ENCODE results near the gene SMPD2.

The SMPD2 gene

DNA sequence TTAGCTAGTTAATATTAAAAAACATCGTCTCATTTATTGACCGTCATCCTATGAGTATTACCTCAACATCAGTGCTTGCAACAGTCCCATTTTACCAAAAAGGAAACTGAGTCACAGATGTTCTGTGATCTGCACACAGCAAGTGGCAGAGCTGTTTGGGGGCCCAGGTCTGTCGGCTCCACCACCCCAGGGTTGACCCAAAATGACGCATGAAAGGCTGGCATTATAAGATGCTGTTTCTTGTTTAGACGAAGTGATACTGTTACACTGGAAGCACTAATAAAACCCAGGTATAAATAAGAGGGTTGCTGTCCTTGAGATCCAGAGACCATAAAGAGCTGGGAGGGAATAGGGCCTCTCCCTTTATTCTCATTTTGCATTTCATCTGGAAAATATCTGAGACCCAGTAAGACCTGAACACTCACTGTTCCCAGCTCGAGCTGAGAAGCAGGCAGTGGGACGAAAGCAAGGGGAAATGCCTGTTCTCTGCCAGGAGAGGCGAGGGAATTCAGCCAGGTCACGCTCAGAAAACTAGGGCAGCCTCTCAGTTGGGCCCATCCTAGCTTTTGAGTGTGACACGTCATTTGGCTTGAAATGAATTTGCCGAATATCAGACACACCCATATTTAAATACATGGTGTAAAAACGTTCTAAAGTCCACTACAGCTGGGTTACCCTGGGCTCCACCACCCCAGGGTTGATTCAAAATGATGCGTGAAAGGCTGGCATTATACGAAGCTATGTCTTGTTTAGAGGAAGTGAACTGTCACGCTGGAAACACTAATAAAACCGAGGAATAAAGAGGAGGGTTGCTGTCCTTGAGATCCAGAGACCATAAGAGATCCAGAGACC lies 16.4 kb downstream of the SMPD2 start:
- TF ChIP-seq ZFP3 (CRISPR knock-in tag; IDR thresholded peaks at IDR 0.05) (no peak), RARB (CRISPR knock-in tag; IDR thresholded peaks at IDR 0.05) (no peak), SNAI2 (CRISPR knock-in tag; IDR thresholded peaks at IDR 0.05) (no peak), ESRRG (CRISPR knock-in tag; IDR thresholded peaks at IDR 0.05) (no peak), ZC3H10 (CRISPR knock-in tag; IDR thresholded peaks at IDR 0.05) (no peak), ZNF70 (CRISPR knock-in tag; IDR thresholded peaks at IDR 0.05) (no peak)
- TF ChIP-seq, protein P1, sequence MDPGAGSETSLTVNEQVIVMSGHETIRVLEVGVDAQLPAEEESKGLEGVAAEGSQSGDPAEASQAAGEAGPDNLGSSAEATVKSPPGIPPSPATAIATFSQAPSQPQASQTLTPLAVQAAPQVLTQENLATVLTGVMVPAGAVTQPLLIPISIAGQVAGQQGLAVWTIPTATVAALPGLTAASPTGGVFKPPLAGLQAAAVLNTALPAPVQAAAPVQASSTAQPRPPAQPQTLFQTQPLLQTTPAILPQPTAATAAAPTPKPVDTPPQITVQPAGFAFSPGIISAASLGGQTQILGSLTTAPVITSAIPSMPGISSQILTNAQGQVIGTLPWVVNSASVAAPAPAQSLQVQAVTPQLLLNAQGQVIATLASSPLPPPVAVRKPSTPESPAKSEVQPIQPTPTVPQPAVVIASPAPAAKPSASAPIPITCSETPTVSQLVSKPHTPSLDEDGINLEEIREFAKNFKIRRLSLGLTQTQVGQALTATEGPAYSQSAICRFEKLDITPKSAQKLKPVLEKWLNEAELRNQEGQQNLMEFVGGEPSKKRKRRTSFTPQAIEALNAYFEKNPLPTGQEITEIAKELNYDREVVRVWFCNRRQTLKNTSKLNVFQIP (CRISPR knock-in tag; IDR thresholded peaks at IDR 0.05; ENCODE audit: borderline replicate concordance, low read depth) = no peak
- TF ChIP-seq, protein P2, sequence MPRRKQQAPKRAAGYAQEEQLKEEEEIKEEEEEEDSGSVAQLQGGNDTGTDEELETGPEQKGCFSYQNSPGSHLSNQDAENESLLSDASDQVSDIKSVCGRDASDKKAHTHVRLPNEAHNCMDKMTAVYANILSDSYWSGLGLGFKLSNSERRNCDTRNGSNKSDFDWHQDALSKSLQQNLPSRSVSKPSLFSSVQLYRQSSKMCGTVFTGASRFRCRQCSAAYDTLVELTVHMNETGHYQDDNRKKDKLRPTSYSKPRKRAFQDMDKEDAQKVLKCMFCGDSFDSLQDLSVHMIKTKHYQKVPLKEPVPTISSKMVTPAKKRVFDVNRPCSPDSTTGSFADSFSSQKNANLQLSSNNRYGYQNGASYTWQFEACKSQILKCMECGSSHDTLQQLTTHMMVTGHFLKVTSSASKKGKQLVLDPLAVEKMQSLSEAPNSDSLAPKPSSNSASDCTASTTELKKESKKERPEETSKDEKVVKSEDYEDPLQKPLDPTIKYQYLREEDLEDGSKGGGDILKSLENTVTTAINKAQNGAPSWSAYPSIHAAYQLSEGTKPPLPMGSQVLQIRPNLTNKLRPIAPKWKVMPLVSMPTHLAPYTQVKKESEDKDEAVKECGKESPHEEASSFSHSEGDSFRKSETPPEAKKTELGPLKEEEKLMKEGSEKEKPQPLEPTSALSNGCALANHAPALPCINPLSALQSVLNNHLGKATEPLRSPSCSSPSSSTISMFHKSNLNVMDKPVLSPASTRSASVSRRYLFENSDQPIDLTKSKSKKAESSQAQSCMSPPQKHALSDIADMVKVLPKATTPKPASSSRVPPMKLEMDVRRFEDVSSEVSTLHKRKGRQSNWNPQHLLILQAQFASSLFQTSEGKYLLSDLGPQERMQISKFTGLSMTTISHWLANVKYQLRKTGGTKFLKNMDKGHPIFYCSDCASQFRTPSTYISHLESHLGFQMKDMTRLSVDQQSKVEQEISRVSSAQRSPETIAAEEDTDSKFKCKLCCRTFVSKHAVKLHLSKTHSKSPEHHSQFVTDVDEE (CRISPR knock-in tag; IDR thresholded peaks at IDR 0.05) = no peak
- TF ChIP-seq, protein P3, sequence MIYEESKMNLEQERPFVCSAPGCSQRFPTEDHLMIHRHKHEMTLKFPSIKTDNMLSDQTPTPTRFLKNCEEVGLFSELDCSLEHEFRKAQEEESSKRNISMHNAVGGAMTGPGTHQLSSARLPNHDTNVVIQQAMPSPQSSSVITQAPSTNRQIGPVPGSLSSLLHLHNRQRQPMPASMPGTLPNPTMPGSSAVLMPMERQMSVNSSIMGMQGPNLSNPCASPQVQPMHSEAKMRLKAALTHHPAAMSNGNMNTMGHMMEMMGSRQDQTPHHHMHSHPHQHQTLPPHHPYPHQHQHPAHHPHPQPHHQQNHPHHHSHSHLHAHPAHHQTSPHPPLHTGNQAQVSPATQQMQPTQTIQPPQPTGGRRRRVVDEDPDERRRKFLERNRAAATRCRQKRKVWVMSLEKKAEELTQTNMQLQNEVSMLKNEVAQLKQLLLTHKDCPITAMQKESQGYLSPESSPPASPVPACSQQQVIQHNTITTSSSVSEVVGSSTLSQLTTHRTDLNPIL (CRISPR knock-in tag; IDR thresholded peaks at IDR 0.05; ENCODE audit: low read depth) = no peak
- no peak for ATAC-seq

DNA sequence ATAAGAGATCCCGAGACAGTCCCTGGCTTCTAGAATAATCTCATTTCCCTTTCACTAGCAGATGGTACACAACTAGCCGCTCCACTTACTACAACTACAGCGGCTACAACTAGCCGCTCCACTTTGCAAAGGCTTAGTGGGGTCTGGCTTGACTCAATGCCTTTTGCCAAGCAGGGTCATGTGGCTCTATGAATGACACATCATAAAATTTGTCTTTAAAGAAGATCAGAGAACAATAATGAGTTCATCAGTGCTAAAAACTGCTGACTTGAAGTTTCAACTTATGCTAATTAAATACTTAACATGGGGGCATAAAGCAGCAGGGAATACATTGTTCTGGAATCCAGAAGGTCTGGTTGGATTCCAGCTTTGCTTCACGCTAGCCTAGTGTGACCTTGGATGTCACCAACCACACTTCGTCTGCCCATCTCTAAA lies 17.1 kb downstream of the SMPD2 start:
- TF ChIP-seq ZNF70 (CRISPR knock-in tag; IDR thresholded peaks at IDR 0.05) (no peak), TOX (CRISPR knock-in tag; IDR thresholded peaks at IDR 0.05; ENCODE audit: borderline replicate concordance) (no peak), OSR1 (CRISPR knock-in tag; IDR thresholded peaks at IDR 0.05) (no peak), ZFP3 (CRISPR knock-in tag; IDR thresholded peaks at IDR 0.05) (no peak), SNAI2 (CRISPR knock-in tag; IDR thresholded peaks at IDR 0.05) (no peak), CSDC2 (CRISPR knock-in tag; IDR thresholded peaks at IDR 0.05) (no peak), RARB (CRISPR knock-in tag; IDR thresholded peaks at IDR 0.05) (no peak), BACH2 (CRISPR knock-in tag; IDR thresholded peaks at IDR 0.05; ENCODE audit: borderline replicate concordance) (no peak), GLIS3 (CRISPR knock-in tag; IDR thresholded peaks at IDR 0.05) (no peak)
- TF ChIP-seq, protein P2 (CRISPR knock-in tag; IDR thresholded peaks at IDR 0.05) = no peak
- TF ChIP-seq, protein P3 (CRISPR knock-in tag; IDR thresholded peaks at IDR 0.05; ENCODE audit: low read depth) = no peak
- TF ChIP-seq, protein P4, sequence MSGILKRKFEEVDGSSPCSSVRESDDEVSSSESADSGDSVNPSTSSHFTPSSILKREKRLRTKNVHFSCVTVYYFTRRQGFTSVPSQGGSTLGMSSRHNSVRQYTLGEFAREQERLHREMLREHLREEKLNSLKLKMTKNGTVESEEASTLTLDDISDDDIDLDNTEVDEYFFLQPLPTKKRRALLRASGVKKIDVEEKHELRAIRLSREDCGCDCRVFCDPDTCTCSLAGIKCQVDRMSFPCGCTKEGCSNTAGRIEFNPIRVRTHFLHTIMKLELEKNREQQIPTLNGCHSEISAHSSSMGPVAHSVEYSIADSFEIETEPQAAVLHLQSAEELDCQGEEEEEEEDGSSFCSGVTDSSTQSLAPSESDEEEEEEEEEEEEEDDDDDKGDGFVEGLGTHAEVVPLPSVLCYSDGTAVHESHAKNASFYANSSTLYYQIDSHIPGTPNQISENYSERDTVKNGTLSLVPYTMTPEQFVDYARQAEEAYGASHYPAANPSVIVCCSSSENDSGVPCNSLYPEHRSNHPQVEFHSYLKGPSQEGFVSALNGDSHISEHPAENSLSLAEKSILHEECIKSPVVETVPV (CRISPR knock-in tag; IDR thresholded peaks at IDR 0.05) = no peak
- ATAC-seq = no peak
